ENCODE measurements around the gene PDGFB.
"Not testable (repeated sequence)": the region's sequence is repeated elsewhere in the genome, so short reads cannot be mapped to it uniquely, and the experiment has no call there.

PDGFB gene

GRCh38 chr22:39219071-39220039, 25.4 kb downstream of the PDGFB start:
- peak; percentile 43 for DNase-seq (ENCODE audit: low spot score)
- TF ChIP-seq CTCF (IDR thresholded peaks at IDR 0.05) = no peak
- H3K4me3 ChIP-seq = no peak overlapping the region
- no peak overlapping the region for H3K27ac ChIP-seq

- H3K27ac ChIP-seq; DNase-seq (ENCODE audit: low spot score); H3K4me3 ChIP-seq: not testable (repeated sequence)
These were observed 26.4 kb downstream of the PDGFB start for GRCh38 chr22:39218432-39218831.

GRCh38 chr22:39216143-39216490, 28.7 kb downstream of the PDGFB start:
- no peak overlapping the region for H3K27ac ChIP-seq
- no peak overlapping the region for H3K4me3 ChIP-seq
- peak; percentile 69 for DNase-seq (ENCODE audit: low spot score)
- no peak for TF ChIP-seq CTCF (IDR thresholded peaks at IDR 0.05)

GRCh38 chr22:39215426-39216142, 29.2 kb downstream of the PDGFB start:
- Histone ChIP-seq H3K4me3 (no peak overlapping the region), H3K27ac (no peak overlapping the region)
- no peak for TF ChIP-seq CTCF (IDR thresholded peaks at IDR 0.05)
- peak; percentile 61 for DNase-seq (ENCODE audit: low spot score)

GRCh38 chr22:39215070-39215396, 29.7 kb downstream of the PDGFB start:
- DNase-seq (ENCODE audit: low spot score) = peak; percentile 8
- H3K27ac ChIP-seq = no peak overlapping the region
- no peak for TF ChIP-seq CTCF (IDR thresholded peaks at IDR 0.05)
- no peak overlapping the region for H3K4me3 ChIP-seq

DNA sequence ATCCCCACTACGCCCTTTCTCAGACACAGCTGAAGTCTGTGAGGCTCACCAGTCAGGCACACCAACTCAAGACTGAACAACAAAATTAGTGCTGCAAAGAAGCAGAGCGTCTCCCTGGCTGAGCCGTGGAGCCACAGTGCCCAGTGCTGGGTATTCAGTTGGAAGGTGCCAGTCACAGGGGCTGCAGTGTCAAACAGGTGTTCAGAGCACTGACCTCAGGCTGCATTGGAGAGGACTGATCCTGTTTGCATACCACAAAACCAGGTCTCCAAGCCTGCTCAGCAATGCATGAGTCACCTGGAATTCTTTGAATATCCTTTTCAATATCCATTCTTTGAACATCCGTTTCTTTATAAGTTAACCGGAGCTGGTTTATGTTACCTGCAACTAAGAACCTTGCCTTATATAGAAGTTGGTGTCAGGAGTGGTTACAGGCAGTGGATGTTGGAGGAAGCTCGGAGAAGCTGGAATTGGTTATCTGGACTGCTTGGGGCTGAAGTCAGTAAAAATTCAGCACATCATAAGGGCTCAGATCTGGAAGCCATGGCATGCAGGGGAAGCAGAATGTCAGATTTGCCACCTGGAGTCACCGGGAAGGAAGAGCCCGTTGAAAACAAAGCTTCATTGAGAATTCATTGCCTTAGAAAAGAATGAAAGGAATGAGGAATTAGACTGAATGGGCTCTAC, 30.3 kb downstream of the PDGFB start:
- H3K4me3 ChIP-seq = no peak overlapping the region
- peak; percentile 24 for DNase-seq (ENCODE audit: low spot score)
- TF ChIP-seq CTCF (IDR thresholded peaks at IDR 0.05) = no peak
- no peak overlapping the region for H3K27ac ChIP-seq

DNA sequence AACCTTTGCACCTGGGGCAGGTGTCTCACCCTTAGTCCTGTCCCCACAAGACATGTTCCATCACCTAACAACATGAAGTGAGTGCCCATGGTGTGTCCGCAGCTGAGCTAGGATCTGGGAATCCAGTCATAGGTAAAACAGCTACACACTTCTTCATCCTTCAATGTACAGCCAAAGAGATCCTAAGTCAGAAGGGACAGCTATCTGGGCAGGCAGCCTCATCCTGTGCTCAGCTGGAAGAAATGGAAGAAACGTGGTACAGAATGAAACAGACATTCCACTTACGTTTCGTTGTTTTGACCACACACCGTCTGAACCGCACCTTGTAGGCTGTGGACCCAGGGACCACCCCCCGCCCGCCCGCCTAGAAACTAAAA, 30.8 kb downstream of the PDGFB start:
- Histone ChIP-seq H3K27ac (no peak overlapping the region), H3K4me3 (no peak overlapping the region)
- TF ChIP-seq CTCF (IDR thresholded peaks at IDR 0.05) = no peak
- DNase-seq (ENCODE audit: low spot score) = no peak

Data from coronary artery (tissue), 2 donors.